ENCODE measurements around the gene RELN.

RELN gene

GRCh38 chr7:103664577-103664976 is 324.9 kb downstream of the RELN start:
- no peak for DNase-seq

- no peak for DNase-seq
These were observed 328.7 kb downstream of the RELN start for GRCh38 chr7:103660455-103661371.

- DNase-seq: no peak
These were observed 331.1 kb downstream of the RELN start for GRCh38 chr7:103658055-103659005.

GRCh38 chr7:103657474-103657894 is 332.0 kb downstream of the RELN start:
- DNase-seq: no peak

- no peak for DNase-seq
These were observed 333.2 kb downstream of the RELN start for GRCh38 chr7:103656221-103656620.

- DNase-seq: peak; percentile 7
These were observed 337.7 kb downstream of the RELN start for GRCh38 chr7:103651593-103652377.

- no peak for DNase-seq
These were observed 340.4 kb downstream of the RELN start for GRCh38 chr7:103649052-103649451.

- DNase-seq: no peak
These were observed 341.3 kb downstream of the RELN start for GRCh38 chr7:103648135-103648534.

- DNase-seq: no peak
These were observed 345.1 kb downstream of the RELN start for GRCh38 chr7:103644319-103644718.

GRCh38 chr7:103640031-103640779 is 349.3 kb downstream of the RELN start:
- no peak for DNase-seq

GRCh38 chr7:103637726-103638125 is 351.7 kb downstream of the RELN start:
- no peak for DNase-seq

- DNase-seq: no peak
These were observed 352.4 kb downstream of the RELN start for GRCh38 chr7:103637094-103637493.

GRCh38 chr7:103636153-103636552 is 353.3 kb downstream of the RELN start:
- DNase-seq: no peak

- no peak for DNase-seq
These were observed 356.5 kb downstream of the RELN start for GRCh38 chr7:103632972-103633371.

GRCh38 chr7:103632005-103632639 is 357.3 kb downstream of the RELN start:
- DNase-seq: no peak

- no peak for DNase-seq
These were observed 359.1 kb downstream of the RELN start for GRCh38 chr7:103630318-103630717.

- no peak for DNase-seq
These were observed 360.7 kb downstream of the RELN start for GRCh38 chr7:103628742-103629141.

- DNase-seq: no peak
These were observed 362.7 kb downstream of the RELN start for GRCh38 chr7:103626776-103627175.

GRCh38 chr7:103622274-103622673 is 367.2 kb downstream of the RELN start:
- no peak for DNase-seq

- no peak for DNase-seq
These were observed 375.5 kb downstream of the RELN start for GRCh38 chr7:103613655-103614642.
